ENCODE data around the gene GPD1L.
"Not testable (repeated sequence)": the region's sequence is repeated elsewhere in the genome, so short reads cannot be mapped to it uniquely, and the experiment has no call there.

The GPD1L gene

DNA sequence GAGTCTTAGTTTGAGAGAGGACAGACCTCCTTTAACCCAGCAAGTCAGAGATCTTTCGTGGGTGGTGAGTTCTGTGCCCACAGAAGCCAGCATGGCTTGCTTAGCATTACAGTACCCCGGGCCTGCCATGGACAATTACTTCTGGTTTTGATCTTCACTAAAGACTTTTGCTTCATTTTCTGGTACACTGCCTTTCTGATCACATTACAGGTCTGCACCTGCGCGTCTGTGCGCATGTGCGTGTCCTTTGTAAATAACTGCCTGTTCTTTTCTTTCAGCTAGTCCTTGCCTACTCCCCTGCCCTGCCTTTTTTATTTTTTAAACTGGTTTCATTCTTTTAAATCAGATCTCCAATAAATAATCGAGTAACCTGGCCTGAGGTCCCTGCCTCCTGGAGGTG, 74.9 kb downstream of the GPD1L start:
- DNase-seq (ENCODE audit: low spot score): no peak

GRCh38 chr3:32181796-32182195, 75.4 kb downstream of the GPD1L start:
- DNase-seq (ENCODE audit: low spot score): no peak

- DNase-seq (ENCODE audit: low spot score): no peak
Measured at GRCh38 chr3:32184187-32184730, 77.8 kb downstream of the GPD1L start.

DNA sequence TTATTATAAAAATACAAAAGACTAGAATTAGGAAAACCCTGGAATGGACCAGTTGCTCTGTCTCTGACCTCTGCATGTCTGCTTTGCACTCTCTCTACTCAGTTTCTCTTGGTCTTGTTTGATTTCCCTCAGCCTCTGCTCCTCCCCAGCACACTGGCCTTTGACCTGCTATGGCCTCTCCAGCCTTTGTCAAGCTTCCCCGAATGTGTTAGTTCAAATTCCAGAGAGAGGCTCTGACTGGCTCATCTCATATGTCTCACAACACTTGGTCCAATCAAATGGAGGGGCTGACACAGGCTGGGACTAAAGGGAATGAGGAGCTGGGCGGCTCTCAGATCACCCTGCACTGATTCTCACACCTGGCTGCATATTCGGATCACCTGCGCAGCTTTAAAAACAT, 79.7 kb downstream of the GPD1L start:
- DNase-seq (ENCODE audit: low spot score): no peak

- DNase-seq (ENCODE audit: low spot score): no peak
Measured at GRCh38 chr3:32186876-32187275, 80.5 kb downstream of the GPD1L start.

DNA sequence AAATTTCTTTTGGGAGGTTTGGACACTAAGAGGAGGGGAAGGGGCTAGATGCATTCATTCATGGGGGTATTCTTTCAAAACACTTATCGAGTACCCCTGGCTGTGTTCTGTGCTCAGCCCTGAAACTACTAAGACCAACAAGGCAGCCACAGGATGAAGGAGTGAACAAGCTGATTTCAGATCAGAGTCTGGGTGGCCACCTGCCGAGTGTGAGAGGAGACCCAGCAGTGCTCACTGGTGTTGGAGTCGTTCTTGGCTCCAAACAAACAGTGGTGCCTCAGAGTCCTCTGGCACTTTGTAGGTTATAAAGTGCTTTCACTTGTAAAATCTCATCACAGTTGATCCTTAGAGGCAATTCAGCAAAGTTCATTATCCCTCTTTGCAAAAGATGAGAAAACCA, 83.3 kb downstream of the GPD1L start:
- no peak for DNase-seq (ENCODE audit: low spot score)

DNA sequence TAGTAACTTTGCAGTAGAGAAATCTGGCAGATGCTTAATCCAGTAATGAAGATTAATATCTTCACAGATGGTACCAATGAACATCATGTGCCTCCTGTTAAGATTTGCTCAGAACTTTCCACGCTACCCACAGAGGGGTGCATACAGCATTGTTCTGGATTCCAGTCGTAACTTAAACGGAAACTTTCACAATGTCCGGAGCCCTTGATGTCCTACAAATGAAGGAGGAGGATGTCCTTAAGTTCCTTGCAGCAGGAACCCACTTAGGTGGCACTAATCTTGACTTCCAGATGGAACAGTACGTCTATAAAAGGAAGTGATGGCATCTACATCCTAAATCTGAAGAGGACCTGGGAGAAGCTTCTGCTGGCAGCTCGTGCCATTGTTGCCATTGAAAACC, 84.1 kb downstream of the GPD1L start:
- DNase-seq (ENCODE audit: low spot score): not testable (repeated sequence)

- DNase-seq (ENCODE audit: low spot score): no peak
Measured at GRCh38 chr3:32193101-32193500, 86.7 kb downstream of the GPD1L start.

DNA sequence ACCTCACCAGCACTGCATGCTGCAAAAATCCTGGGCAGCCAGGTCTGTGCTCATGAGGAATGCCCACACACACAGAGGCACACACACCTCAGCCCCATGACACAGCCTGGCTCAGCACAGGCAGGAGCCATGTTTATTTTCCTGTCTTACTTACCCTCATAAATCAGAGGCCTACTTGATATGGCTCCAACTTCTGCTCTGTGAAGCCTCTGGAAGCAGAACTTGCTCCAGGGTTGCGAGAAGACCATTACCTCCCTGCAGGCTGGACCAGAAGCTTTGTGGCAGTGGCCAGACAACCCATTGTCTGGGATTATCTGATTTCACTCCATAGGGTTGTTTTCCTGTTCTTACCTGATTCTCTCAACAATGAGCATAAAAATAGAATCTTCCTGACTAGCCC, 88.2 kb downstream of the GPD1L start:
- DNase-seq (ENCODE audit: low spot score): no peak

DNA sequence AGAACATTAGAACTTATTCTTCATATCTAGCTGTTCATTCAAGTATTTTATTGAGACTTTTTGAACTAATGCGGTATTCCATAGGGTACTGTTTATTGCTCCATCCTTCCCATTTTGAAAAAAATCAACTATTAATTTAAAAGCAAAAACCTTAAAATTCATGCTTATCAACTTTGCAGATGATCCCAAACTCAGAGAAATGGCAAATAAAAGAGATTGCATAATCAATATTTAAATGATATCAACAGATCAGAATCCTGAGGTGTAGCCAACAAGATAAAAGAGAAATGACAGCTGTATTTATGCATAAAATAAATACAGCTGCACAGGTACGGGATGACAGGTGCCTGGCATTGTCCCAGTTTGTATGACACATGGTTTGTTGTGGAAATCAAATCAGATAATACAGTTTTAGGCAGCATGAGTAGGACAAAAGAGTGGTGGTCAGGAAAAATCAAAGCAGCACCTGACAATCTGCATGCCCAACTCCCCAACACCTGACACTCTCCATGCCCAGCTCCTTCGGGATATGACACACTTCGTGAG, 89.6 kb downstream of the GPD1L start:
- DNase-seq (ENCODE audit: low spot score): no peak

- no peak for DNase-seq (ENCODE audit: low spot score)
Measured at GRCh38 chr3:32197991-32198390, 91.6 kb downstream of the GPD1L start.

GRCh38 chr3:32198714-32199113, 92.3 kb downstream of the GPD1L start:
- DNase-seq (ENCODE audit: low spot score): no peak

- DNase-seq (ENCODE audit: low spot score): no peak
Measured at GRCh38 chr3:32200490-32200889, 94.1 kb downstream of the GPD1L start.

DNA sequence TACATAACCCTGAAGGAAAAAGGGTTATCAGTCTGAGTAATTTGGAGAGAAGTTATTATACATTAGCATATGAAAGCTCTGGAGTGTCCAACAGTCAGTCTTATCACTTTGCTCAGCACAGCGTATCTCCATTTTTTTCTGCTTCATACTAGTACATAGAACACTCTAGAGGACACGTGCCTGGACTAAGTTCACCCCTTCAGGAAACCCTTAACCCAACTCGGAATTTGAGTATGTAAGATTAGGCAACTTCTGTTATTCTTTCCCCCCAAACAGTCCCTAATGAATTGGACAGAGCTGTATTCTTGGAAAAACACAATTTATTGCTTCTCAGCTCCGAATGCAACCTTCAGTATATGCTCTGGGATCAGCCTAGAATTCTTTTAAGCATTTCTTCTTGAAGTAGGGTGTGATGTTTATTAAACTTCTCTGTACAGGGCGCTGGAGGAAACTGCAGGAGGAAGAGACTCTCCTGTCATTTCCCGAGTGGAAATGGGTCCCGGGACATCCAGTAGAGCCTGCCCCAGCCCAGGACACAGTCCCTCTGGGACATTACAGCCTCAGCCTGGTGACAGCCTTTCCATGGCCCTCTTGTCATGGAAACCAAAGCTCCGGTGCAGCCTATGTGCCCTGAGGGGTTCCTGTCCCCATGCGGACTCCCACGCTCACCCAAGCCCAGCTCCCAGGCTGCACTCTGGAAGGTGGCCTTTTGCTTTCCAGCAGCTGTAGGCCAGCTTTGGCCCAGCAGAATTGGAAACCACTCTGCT, 94.8 kb downstream of the GPD1L start:
- DNase-seq (ENCODE audit: low spot score): no peak

GRCh38 chr3:32202496-32202895, 96.1 kb downstream of the GPD1L start:
- no peak for DNase-seq (ENCODE audit: low spot score)

DNA sequence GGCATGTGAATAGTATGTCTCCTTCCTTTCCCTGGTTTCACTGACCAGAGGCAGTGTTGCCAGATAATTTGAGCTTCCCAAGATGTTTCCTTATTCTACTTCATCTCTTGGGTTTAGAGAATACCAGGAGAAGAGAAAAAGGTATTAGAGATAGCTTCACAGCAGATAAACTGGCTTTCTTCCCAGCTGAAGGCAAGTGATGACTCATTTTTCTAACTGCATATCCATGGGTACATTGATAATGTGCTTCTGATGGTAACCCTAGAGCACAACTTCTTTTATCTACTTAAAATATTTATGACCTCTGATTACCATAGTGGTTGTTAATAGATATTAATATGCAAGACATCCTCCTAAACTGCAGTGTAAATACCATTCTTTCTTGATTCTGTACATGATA, 97.4 kb downstream of the GPD1L start:
- no peak for DNase-seq (ENCODE audit: low spot score)

DNA sequence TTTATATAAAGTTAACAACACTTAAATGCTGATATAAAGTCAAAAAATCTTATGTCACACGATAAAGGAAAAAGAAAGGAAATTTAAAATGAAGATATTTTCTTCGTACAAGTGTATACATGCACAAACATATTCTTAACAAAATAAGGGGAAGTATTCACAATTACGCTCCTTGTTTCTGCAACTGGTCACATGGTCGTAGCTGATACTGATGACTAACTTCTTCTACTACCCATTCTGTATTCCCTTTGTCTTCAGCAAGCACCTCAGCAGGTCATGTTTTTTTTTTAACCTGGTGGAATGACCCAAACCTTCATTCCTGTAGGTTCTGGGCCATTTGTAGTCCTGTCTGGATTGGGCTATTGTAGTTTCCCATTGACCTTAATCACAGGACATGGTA, 102.0 kb downstream of the GPD1L start:
- DNase-seq (ENCODE audit: low spot score): no peak

DNA sequence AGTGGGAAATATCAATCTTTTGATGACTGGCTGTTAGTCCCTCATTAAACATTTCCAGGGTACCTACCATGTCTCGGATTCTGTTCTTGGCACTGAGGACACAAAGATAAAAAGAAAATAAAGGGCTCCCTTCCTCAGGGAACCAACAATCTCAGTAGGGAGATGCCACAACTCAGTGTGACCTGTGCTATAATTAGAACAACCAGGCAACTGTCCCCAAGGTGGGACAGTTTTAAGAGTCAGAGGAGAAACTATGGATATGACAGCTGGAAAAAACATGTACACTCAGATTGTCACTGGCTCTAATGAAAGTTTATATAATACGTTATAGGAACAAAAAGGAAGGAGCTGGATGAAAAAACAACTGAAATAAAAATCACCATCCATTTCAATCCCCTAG, 108.8 kb downstream of the GPD1L start:
- DNase-seq (ENCODE audit: low spot score): no peak

- DNase-seq (ENCODE audit: low spot score): no peak
Measured at GRCh38 chr3:32216172-32216783, 109.9 kb downstream of the GPD1L start.

GRCh38 chr3:32217339-32217738, 110.9 kb downstream of the GPD1L start:
- no peak for DNase-seq (ENCODE audit: low spot score)

Measured in activated CD4-positive, alpha-beta T cell treated with anti-CD3 and anti-CD28 coated beads, Interleukin-2, Interleukin-4, amounts not matched to agents 100 ng/mL and 50 ng/mL, durations not matched to agents 16 hours and 8 hours (primary cell).